ENCODE results near the gene CGAS.

CGAS gene

GRCh38 chr6:73375216-73375615, 76.9 kb downstream of the CGAS start:
- Histone ChIP-seq H3K4me3 (replicated peaks; ENCODE audit: insufficient read depth, low read length) (no peak overlapping the region), H3K27ac (replicated peaks) (no peak overlapping the region), H3K27me3 (ENCODE audit: insufficient read depth, poor library complexity, severe bottlenecking) (no peaks in the 10 kb centered on the region)
- TF ChIP-seq POLR2AphosphoS5 (IDR thresholded peaks at IDR 0.05; ENCODE audit: low read depth) (no peak), CTCF (IDR thresholded peaks at IDR 0.05; ENCODE audit: insufficient read depth, low read length) (no peak), REST (IDR thresholded peaks at IDR 0.05; ENCODE audit: insufficient replicate concordance, low read depth) (no peak), GABPA (IDR thresholded peaks at IDR 0.05; ENCODE audit: low read depth) (no peak), SPI1 (IDR thresholded peaks at IDR 0.05; ENCODE audit: borderline replicate concordance, low read depth) (no peak)
- DNase-seq (ENCODE audit: low read depth in 1 of 2, low spot score in 1 of 2) = no peak

All from HL-60 (cell line).